Activated T-cell treated with anti-CD3 and anti-CD28 coated beads, Interleukin-2, amount 50 U/mL, for 1 hour (primary cell): ENCODE measurements around the gene NYAP1.
"Not testable (repeated sequence)": the region's sequence is repeated elsewhere in the genome, so short reads cannot be mapped to it uniquely, and the experiment has no call there.

Experiments used
- DNase-seq: peaks from one replicate; pipeline ENCODE4 v3.0.0-alpha.2; 2020

NYAP1 gene

GRCh38 chr7:100484673-100485045, 932 bp downstream of the NYAP1 start:
- DNase-seq = no peak

GRCh38 chr7:100485471-100485876, 1.7 kb downstream of the NYAP1 start:
- no peak for DNase-seq

DNA sequence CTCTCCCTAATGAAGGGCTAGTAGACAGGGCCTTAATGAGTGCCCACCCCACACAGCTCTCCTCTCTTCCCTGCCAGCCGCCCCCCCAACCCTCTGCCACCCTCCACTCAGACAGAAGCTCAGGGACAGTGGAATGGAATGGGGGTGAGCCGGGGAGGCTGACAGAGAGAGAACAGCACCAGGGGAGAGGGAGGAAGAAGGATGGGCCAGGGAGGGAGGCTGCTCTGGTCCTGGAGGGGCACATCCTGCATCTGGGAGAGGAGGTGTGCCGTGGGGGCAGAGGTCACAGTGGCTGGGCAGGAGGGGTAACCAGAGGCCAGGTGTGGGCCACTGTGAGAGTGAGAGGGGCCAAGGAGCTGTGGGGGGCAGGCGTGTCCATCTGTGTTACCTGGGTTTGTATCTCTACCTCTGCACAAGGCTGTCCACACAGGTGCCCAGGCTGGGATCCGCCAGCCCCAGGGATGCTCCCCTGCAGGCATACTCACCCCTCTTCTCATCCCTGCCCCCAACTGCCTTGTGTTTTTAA, 2.4 kb downstream of the NYAP1 start:
- no peak for DNase-seq

DNA sequence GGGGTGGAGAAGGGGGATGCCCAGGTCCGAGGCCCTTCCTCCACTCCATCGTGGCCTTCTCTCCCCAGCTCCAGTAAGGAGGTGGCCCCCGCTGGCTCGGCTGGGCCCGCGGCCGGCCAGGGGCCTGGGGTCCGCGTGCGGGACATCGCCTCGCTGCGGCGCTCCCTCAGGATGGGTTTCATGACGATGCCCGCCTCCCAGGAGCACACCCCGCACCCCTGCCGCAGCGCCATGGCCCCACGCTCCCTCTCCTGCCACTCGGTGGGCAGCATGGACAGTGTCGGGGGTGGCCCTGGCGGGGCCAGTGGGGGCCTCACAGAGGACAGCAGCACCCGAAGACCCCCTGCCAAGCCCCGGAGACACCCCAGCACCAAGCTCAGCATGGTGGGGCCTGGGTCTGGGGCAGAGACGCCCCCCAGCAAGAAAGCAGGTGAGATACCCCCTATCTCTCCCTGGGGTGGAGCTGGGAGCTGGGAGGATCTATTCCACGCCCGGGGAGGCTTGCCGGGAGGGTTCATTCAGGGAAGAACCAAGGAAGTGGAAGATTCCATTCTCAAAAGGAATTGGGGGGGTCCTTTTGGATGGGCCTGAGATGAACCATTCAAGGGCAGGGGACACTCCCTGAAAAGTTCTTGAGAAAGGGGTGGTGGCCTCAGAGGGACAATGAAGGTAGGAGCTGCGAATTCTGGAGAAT, 3.2 kb downstream of the NYAP1 start:
- no peak for DNase-seq

DNA sequence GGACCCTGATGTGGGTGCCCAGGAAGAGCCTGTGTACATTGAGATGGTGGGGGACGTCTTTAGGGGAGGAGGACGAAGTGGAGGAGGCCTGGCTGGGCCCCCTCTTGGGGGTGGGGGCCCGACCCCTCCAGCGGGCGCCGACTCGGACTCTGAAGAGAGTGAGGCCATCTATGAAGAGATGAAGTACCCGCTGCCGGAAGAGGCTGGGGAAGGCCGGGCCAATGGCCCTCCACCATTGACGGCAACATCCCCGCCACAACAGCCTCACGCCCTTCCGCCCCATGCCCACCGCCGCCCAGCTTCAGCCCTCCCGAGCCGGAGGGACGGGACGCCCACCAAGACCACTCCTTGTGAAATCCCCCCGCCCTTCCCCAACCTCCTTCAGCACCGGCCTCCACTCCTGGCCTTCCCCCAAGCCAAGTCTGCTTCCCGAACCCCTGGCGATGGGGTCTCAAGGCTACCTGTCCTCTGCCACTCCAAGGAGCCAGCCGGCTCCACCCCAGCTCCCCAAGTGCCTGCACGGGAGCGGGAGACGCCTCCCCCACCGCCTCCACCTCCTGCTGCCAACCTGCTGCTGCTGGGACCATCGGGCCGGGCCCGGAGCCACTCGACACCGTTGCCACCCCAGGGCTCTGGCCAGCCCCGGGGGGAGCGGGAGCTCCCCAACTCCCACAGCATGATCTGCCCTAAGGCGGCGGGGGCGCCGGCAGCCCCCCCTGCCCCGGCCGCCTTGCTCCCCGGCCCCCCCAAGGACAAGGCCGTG, 4.8 kb downstream of the NYAP1 start:
- no peak for DNase-seq

GRCh38 chr7:100489121-100489520, 5.4 kb downstream of the NYAP1 start:
- no peak for DNase-seq

DNA sequence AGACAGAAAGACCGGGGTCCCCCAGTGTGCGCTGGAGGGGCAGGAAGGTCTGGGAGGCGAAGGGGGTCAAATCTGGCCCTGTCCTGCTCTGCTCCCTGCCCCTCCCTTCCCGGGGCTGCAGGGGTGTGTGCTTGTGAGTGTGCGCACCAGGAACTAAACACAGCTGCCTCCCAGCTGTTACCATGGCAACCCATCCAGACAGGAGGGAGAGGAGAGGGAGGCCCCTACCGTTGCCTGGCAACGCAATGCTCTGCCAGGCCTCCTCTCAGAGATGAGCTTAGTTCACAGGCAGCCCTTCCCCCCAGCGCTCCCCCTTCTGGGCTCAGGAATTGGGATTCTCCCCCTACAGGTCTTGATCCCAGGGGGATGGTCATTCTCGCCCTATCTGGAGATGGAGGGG, 6.1 kb downstream of the NYAP1 start:
- DNase-seq = no peak

DNA sequence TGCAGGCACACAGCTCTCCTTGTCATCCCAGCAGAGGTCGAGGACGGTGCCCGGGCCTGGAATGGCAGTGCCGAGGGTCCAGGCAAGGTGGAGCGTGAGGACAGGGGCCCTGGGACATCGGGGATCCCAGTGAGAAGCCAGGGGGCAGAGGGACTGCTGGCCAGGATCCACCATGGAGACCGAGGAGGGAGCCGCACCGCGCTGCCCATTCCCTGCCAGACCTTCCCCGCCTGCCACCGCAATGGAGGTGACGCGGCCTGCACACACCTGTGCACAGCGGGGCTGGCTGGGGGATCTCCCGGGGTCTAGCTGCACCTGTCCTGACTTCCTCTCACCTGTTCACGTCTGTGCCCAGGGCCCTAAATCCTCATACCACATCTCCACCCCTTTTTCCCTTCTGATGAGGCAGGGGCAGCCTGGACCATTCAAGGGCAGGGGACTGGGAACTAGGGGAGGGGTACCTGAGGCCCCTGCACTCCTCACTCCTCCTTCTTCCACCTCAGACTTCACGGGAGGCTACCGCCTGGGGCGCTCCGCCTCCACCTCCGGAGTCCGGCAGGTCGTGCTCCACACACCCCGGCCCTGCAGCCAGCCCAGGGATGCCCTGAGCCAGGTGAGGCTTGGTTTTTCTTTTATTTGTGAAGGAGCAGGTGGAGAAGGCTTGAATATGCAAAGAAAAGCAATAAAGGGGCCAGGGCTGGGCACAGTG, 6.9 kb downstream of the NYAP1 start:
- no peak for DNase-seq

- DNase-seq = no peak
Observed at GRCh38 chr7:100491192-100491578, 7.5 kb downstream of the NYAP1 start.

- DNase-seq = no peak
Observed at GRCh38 chr7:100492738-100493475, 9.2 kb downstream of the NYAP1 start.

DNA sequence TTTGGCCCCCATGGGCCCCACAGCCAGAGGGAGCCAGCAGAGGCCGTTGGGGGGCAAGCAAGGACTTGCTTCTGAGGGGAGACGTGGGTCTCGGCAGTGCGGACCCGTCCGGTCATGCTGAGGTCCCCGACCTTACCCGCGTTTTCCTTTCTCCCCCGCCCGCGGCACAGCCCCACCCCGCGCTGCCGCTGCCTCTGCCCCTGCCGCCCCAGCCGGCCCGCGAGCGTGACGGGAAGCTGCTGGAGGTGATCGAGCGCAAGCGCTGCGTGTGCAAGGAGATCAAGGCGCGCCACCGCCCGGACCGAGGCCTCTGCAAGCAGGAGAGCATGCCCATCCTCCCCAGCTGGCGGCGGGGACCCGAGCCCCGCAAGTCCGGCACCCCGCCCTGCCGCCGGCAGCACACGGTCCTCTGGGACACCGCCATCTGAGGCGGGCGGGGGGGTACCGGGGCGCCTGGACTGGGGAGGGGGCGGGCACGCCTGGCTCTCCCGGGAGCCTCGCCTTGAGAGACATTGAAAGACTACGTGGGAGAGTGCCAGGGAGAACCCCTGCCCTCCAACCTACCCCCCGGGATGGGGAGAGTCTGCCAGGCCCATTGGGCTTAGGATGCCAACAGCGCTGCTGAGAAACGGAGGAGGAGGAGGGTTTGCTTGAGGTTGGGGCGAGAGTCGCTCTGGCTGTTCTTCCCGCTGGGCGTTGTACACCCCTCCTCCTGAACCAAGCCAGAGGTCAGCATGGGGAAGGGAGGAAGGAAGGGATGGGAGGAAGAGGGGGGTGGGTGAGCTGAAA, 9.9 kb downstream of the NYAP1 start:
- peak; percentile 64 for DNase-seq

DNA sequence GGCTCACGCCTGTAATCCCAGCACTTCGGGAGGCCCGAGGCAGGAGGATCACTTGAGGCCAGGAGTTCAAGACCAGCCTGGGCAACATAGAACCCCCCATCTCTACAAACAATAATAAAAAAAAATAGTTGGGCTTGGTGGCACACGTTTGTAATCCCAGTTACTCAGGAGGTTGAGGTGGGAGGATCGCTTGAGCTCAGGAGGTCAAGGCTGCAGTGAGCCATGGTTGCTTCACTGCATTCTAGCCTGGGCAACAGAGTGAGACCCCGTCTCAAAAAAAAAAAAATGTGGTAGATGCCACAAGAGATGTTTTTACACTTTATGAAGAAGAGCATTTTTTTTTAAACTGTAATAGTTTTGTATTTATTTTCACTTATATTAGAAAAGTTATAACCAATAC, 12.8 kb downstream of the NYAP1 start:
- no peak for DNase-seq

DNA sequence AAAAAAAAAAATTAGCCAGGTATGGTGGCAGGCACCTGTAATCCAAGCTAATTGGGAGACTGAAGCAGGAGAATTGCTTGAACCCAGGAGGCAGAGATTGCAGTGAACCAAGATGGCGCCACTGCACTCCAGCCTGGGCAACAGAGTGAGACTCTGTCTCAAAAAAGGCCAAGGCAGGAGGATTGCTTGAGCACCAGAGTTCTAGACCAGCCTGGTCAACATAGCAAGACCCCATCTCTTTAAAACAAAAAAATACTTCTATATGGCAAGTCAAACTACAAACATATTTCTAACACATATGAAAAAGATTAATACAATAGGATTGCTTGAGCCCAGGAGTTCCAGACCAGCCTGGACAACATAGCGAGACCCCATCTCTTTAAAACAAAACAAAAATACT, 17.0 kb downstream of the NYAP1 start:
- DNase-seq = not testable (repeated sequence)

GRCh38 chr7:100504031-100504430, 20.3 kb downstream of the NYAP1 start:
- not testable (repeated sequence) for DNase-seq

DNA sequence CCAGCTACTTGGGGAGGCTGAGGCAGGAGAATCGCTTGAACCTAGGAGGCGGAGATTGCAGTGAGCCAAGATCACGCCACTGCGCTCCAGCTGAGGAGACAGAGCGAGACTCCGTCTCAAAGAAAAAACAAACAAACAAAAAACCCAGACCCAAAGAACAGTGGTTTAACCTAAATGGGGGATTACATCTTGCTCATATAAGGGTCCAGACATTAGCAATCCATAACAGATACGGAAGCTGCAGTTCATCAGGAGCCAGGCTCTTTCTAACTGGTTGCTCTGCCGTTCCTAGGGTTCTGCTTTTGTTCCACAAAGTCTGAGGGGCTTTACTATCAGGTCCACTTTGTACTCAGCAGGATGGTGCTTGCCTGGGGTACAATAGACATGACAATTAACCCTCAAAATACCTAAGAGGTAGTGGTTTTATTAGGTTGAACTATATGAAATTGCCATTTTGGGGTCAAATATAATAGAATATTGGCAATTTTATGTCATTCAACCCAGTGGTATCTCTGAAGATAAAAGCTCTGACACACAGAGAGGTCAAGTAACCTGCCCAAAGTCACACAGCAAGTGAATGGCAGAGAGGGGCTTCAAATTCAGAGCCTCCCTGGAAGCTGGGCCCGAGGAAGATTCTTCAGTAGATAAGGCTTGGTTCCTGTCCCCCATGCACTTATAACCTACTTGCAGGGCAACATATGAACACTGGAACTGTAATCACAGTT, 21.3 kb downstream of the NYAP1 start:
- no peak for DNase-seq

DNA sequence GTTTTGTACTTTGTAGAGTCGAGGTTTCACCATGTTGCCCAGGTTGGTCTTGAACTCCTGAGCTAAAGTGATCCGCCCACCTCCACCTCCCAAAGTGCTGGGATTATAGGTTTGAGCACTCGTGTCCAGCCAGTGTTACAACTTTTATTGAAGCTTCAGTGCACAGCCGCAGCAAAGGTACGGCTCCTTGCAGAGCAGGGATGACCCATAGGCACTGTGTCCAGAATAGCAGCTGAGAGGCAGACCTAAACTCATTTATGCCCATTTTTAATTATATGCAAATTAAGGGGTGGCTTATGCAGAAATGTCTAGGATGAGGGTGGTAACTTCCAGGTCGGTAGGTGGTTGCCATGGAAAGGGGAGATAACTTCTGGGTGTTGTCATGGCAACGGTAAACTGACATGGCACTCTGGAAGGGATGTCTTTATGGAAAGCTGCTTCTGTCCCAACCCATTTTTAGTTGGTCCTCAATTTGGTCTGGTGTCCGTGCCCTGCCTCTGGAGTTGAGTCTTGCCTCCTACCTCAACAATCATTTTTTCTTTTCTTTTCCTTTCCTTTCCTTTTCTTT, 22.7 kb downstream of the NYAP1 start:
- DNase-seq = no peak

DNA sequence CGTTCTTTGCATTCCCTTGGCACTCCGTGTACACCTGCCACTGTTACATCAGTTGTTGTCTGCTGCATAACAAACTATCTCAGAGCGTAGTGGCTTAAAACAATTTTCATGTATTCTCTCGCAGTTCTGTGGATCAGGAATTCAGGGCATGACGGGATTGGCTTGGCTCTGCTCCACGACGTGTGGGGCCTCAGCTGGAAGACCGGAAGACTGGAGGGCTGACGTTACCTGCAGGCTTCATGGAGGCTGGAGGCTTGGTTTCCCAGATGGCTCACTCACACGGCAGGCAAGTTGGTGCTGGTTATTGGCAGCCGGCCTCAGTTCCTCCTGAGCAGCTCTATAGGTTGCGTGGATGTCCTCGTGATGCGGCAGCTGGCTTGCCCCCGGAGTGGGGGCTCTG, 25.5 kb downstream of the NYAP1 start:
- DNase-seq = no peak

- no peak for DNase-seq
Observed at GRCh38 chr7:100510437-100511239, 26.9 kb downstream of the NYAP1 start.

DNA sequence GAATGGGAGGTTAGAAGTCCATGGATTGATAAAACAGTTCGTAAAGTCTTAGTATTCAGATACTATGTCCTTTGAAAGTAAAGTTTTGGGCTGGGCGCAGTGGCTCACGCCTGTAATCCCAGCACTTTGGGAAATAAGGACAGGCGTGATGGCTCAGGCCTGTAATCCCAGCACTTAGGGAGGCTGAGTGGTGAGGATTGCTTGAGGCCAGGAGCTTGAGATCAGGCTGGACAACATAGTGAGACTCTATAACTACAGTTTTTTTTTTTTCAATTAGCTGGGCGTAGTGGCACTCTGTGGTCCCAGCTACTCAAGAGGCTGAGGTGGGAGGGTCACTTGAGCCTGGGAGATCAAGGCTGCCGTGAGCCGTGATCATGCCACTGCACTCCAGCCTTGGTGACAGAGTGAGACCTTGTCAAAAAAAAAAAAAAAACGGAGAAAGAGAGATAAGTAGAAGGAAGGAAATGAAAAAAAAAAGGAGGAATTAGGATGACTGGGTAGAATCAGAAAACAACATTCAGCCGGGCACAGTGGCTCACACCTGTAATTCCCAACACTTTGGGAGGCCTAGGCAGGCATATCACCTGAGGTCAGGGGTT, 29.6 kb downstream of the NYAP1 start:
- DNase-seq = no peak

DNA sequence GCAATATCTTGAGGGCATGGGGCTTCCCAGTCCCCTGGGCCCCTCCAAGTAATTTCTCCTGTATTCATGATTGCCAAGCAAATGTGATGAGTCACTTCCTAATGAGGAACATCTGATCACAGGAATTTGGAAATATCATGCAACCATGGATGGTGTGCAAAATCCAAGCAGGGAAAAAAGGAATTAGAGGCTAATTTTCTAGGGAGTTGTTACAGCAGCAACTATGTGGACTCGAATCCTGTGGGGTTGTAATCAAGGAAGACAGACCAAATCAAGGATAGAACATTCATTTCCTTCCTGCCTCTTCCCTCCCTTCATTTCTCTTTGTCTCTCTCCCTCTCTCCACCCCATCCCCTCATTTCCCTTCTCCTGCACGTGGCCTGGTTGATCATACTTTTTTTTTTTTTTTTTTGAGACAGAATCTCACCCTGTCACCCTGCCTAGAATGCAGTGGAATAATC, 31.4 kb downstream of the NYAP1 start:
- DNase-seq = no peak
